Naive thymus-derived CD4-positive, alpha-beta T cell (primary cell): Measurements from ENCODE around the gene SLC6A9. TPM values are rescaled to one million over a fixed set of nuclear protein-coding genes. Genes with fewer than 3 reads are reported as not detected.

Experiments used
- ATAC-seq: fragments of 150-1000 bp; cut with Tn5 transposase; 2 replicates; pipeline ENCODE4 v1.10.0; 2021; ENCODE audit warnings: mild to moderate bottlenecking, moderate library complexity
- CTCF ChIA-PET: fragments of 350-600 bp; sonication (Branson Sonifier 250); formaldehyde crosslinking; loops from one replicate; lab custom pipeline; 2021; ENCODE audit warnings: antibody characterized with exemption; lab: Charles Lee
- POLR2A ChIA-PET: fragments of 350-600 bp; sonication (Branson Sonifier 250); formaldehyde crosslinking; loops from one replicate; lab custom pipeline; 2021; ENCODE audit warnings: antibody characterized with exemption, inconsistent platforms; lab: Charles Lee
- DNase-seq, 9 donors: peaks; one replicate each; pipeline versions ENCODE4 v3.0.0 to v3.0.0-alpha.2; 2020 to 2022; ENCODE audit warnings: mixed read lengths in 1 of 9
- H3K27ac ChIP-seq: one replicate; pipeline ENCODE4 v1.7.0; 2013; ENCODE audit warnings: mild to moderate bottlenecking, low read depth, low read length, moderate library complexity
- H3K27me3 ChIP-seq, 2 donors: one replicate each; pipeline ENCODE4 v1.7.0; 2013; ENCODE audit warnings: low read length in 2 of 2, mild to moderate bottlenecking in 2 of 2, moderate library complexity in 2 of 2; ENCODE audit not compliant: control insufficient read depth in 2 of 2, insufficient read depth in 2 of 2
- H3K36me3 ChIP-seq, 3 experiments: 1 replicate in 2 of 3; 2 replicates in 1 of 3; pipeline ENCODE4 v1.7.0; 2013; ENCODE audit warnings: low read length in 3 of 3, mild to moderate bottlenecking in 3 of 3, moderate library complexity in 1 of 3; ENCODE audit not compliant: insufficient read depth in 3 of 3, control insufficient read depth in 2 of 3
- H3K4me1 ChIP-seq, 2 donors: one replicate each; pipeline ENCODE4 v1.7.0; 2013; ENCODE audit warnings: low read length in 2 of 2, mild to moderate bottlenecking in 2 of 2, moderate library complexity in 1 of 2; ENCODE audit not compliant: control insufficient read depth in 2 of 2, insufficient read depth in 2 of 2
- H3K4me3 ChIP-seq: 2 replicates; pipeline ENCODE4 v1.7.0; 2013; ENCODE audit warnings: mild to moderate bottlenecking, low read length
- H3K9me3 ChIP-seq, 3 experiments: 1 replicate in 2 of 3; 2 replicates in 1 of 3; pipeline ENCODE4 v1.7.0; 2013; ENCODE audit warnings: low read length in 3 of 3; ENCODE audit not compliant: control insufficient read depth in 2 of 3
- H3K27ac Mint-ChIP-seq, 9 donors: one replicate each; pipeline ENCODE4 v1.8.0; 2020 to 2022; ENCODE audit warnings: mixed read lengths in 9 of 9, mild to moderate bottlenecking in 8 of 9, moderate library complexity in 5 of 9, inconsistent platforms in 2 of 9
- H3K27me3 Mint-ChIP-seq, 5 donors: one replicate each; pipeline ENCODE4 v1.8.0; 2021 to 2022; ENCODE audit warnings: mixed read lengths in 5 of 5, mild to moderate bottlenecking in 1 of 5
- H3K36me3 Mint-ChIP-seq, 5 donors: one replicate each; pipeline ENCODE4 v1.8.0; 2020 to 2022; ENCODE audit warnings: mixed read lengths in 5 of 5, mild to moderate bottlenecking in 3 of 5, inconsistent platforms in 1 of 5
- H3K4me1 Mint-ChIP-seq, 7 donors: one replicate each; pipeline ENCODE4 v1.8.0; 2020 to 2022; ENCODE audit warnings: mixed read lengths in 7 of 7, mild to moderate bottlenecking in 3 of 7, inconsistent platforms in 1 of 7
- H3K4me3 Mint-ChIP-seq, 10 donors: one replicate each; pipeline ENCODE4 v1.8.0; 2020 to 2022; ENCODE audit warnings: mild to moderate bottlenecking in 10 of 10, mixed read lengths in 10 of 10, moderate library complexity in 6 of 10, inconsistent platforms in 2 of 10
- H3K9me3 Mint-ChIP-seq, 11 donors: one replicate each; pipeline ENCODE4 v1.8.0; 2020 to 2022; ENCODE audit warnings: mixed read lengths in 11 of 11, mild to moderate bottlenecking in 4 of 11, inconsistent platforms in 1 of 11, moderate library complexity in 1 of 11
- intact Hi-C, 2 donors: fragments of 100-400 bp; cut with micrococcal nuclease; formaldehyde crosslinking; loops; one replicate each; pipeline ENCODE4 v1.15.1; 2023
- polyA plus RNA-seq, 2 donors: library from polyadenylated mRNA; unstranded; fragments of 300-500 nt; fragmentation: Illumina TruSeq; gene quantifications; one replicate each; pipeline ENCODE4 v1.2.3, GENCODE V29; 2021
- total RNA-seq, 6 experiments: library from RNA in 5 of 6; stranded (reverse) in 5 of 6; gene quantifications; 1 replicate in 5 of 6; 2 replicates in 1 of 6; pipeline ENCODE4 v1.2.3 and lab custom pipeline; 2021 to 2026

The SLC6A9 gene
- total and polyA plus RNA-seq, 7 experiments from 2014 or later: 0.26 to 5.0 (median 0.49) TPM; not detected in 2

GRCh38 chr1:44020464-44020863 is 10.8 kb downstream of the SLC6A9 start:
- H3K4me1 ChIP-seq: no peaks in the 10 kb centered on the region
- DNase-seq (no peak), ATAC-seq (no peak)
- H3K4me3 ChIP-seq: no peak overlapping the region
- Mint-ChIP-seq H3K9me3 (no peaks in the 10 kb centered on the region), H3K36me3 (no peaks in the 10 kb centered on the region), H3K27ac (no peak overlapping the region), H3K4me1 (no peaks in the 10 kb centered on the region), H3K4me3 (no peak overlapping the region), H3K27me3 (no peaks in the 10 kb centered on the region)
- H3K27ac ChIP-seq: no peak overlapping the region
- H3K9me3 ChIP-seq: no peaks in the 10 kb centered on the region
- ChIA-PET CTCF (no interaction called here), POLR2A (no interaction called here)
- no peaks in the 10 kb centered on the region for H3K36me3 ChIP-seq
- H3K27me3 ChIP-seq: no peaks in the 10 kb centered on the region
- intact Hi-C loops: no loop called here

- intact Hi-C loops: no loop called here
- no peaks in the 10 kb centered on the region for H3K36me3 ChIP-seq
- DNase-seq: no peak
- H3K27me3 ChIP-seq: no peaks in the 10 kb centered on the region
- ATAC-seq: no peak
- Mint-ChIP-seq H3K4me1 (no peaks in the 10 kb centered on the region), H3K36me3 (no peaks in the 10 kb centered on the region), H3K27ac (no peak overlapping the region), H3K27me3 (no peaks in the 10 kb centered on the region), H3K4me3 (no peak overlapping the region), H3K9me3 (no peaks in the 10 kb centered on the region)
- H3K4me1 ChIP-seq: no peaks in the 10 kb centered on the region
- POLR2A ChIA-PET: no interaction called here
- H3K4me3 ChIP-seq: no peak overlapping the region
- no peaks in the 10 kb centered on the region for H3K9me3 ChIP-seq
- H3K27ac ChIP-seq: no peak overlapping the region
- CTCF ChIA-PET: interaction anchor here (0.7 kb wide), 1 partner anchor 17 kb away, joined by 3 read pairs; no protein-coding TSS in a partner anchor
These were observed 11.8 kb downstream of the SLC6A9 start for GRCh38 chr1:44019466-44019948.

GRCh38 chr1:44016890-44017400 is 14.3 kb downstream of the SLC6A9 start:
- Histone ChIP-seq H3K36me3 (no peaks in the 10 kb centered on the region), H3K27ac (no peak overlapping the region), H3K4me1 (no peaks in the 10 kb centered on the region), H3K4me3 (no peak overlapping the region), H3K9me3 (no peaks in the 10 kb centered on the region), H3K27me3 (no peaks in the 10 kb centered on the region)
- peaks cover 0 to 19% (median 8%) of the 10 kb centered on the region in 7 donors for H3K4me1 Mint-ChIP-seq
- no peak overlapping the region for H3K4me3 Mint-ChIP-seq
- CTCF ChIA-PET: no interaction called here
- no peaks in the 10 kb centered on the region for H3K9me3 Mint-ChIP-seq
- no peaks in the 10 kb centered on the region for H3K36me3 Mint-ChIP-seq
- H3K27me3 Mint-ChIP-seq: peaks cover 0 to 5% (median 0%) of the 10 kb centered on the region in 5 donors
- no peak overlapping the region for H3K27ac Mint-ChIP-seq
- intact Hi-C loops: no loop called here
- DNase-seq (no peak), ATAC-seq (no peak)
- POLR2A ChIA-PET: no interaction called here

GRCh38 chr1:44016041-44016889 is 15.0 kb downstream of the SLC6A9 start:
- peaks cover 0 to 20% (median 8%) of the 10 kb centered on the region in 7 donors for H3K4me1 Mint-ChIP-seq
- H3K4me3 Mint-ChIP-seq: no peak overlapping the region
- Histone ChIP-seq H3K36me3 (no peaks in the 10 kb centered on the region), H3K27ac (no peak overlapping the region), H3K9me3 (no peaks in the 10 kb centered on the region), H3K27me3 (no peaks in the 10 kb centered on the region), H3K4me1 (no peaks in the 10 kb centered on the region), H3K4me3 (no peak overlapping the region)
- H3K9me3 Mint-ChIP-seq: no peaks in the 10 kb centered on the region
- intact Hi-C loops: no loop called here
- H3K27me3 Mint-ChIP-seq: peaks cover 0 to 5% (median 0%) of the 10 kb centered on the region in 5 donors
- no peak overlapping the region for H3K27ac Mint-ChIP-seq
- no peak for ATAC-seq
- POLR2A ChIA-PET: no interaction called here
- no peak for DNase-seq
- no peaks in the 10 kb centered on the region for H3K36me3 Mint-ChIP-seq
- CTCF ChIA-PET: interaction anchor here (1.1 kb wide), 1 partner anchor 81 kb away, joined by 3 read pairs; no protein-coding TSS in a partner anchor

GRCh38 chr1:44015206-44015605 is 16.1 kb downstream of the SLC6A9 start:
- H3K36me3 Mint-ChIP-seq: no peaks in the 10 kb centered on the region
- ATAC-seq (no peak), DNase-seq (no peak)
- POLR2A ChIA-PET: no interaction called here
- H3K27me3 Mint-ChIP-seq: peaks cover 0 to 5% (median 0%) of the 10 kb centered on the region in 5 donors
- Histone ChIP-seq H3K36me3 (no peaks in the 10 kb centered on the region), H3K27me3 (no peaks in the 10 kb centered on the region), H3K4me3 (no peak overlapping the region), H3K4me1 (no peaks in the 10 kb centered on the region), H3K9me3 (no peaks in the 10 kb centered on the region), H3K27ac (no peak overlapping the region)
- peaks cover 0 to 20% (median 8%) of the 10 kb centered on the region in 7 donors for H3K4me1 Mint-ChIP-seq
- CTCF ChIA-PET: interaction anchor here (1.1 kb wide), 1 partner anchor 80 kb away, joined by 3 read pairs; no protein-coding TSS in a partner anchor
- H3K9me3 Mint-ChIP-seq: no peaks in the 10 kb centered on the region
- intact Hi-C loops: no loop called here
- no peak overlapping the region for H3K4me3 Mint-ChIP-seq
- H3K27ac Mint-ChIP-seq: no peak overlapping the region

- ChIA-PET POLR2A (no interaction called here), CTCF (interaction anchor here (0.7 kb wide), 1 partner anchor 19 kb away, joined by 3 read pairs; no protein-coding TSS in a partner anchor)
- no peaks in the 10 kb centered on the region for H3K36me3 ChIP-seq
- no peaks in the 10 kb centered on the region for H3K36me3 Mint-ChIP-seq
- ATAC-seq (no peak), DNase-seq (no peak)
- intact Hi-C loops: no loop called here
- no peak overlapping the region for H3K27ac ChIP-seq
- H3K9me3 ChIP-seq: no peaks in the 10 kb centered on the region
- H3K4me3 ChIP-seq: no peak overlapping the region
- no peak overlapping the region for H3K4me3 Mint-ChIP-seq
- peaks cover 0 to 20% (median 8%) of the 10 kb centered on the region in 7 donors for H3K4me1 Mint-ChIP-seq
- H3K9me3 Mint-ChIP-seq: no peaks in the 10 kb centered on the region
- peaks cover 0 to 5% (median 0%) of the 10 kb centered on the region in 5 donors for H3K27me3 Mint-ChIP-seq
- no peaks in the 10 kb centered on the region for H3K4me1 ChIP-seq
- H3K27ac Mint-ChIP-seq: no peak overlapping the region
- H3K27me3 ChIP-seq: no peaks in the 10 kb centered on the region
These were observed 16.7 kb downstream of the SLC6A9 start for GRCh38 chr1:44014365-44015104.
